Parathyroid adenoma (tissue), 2 donors: Measurements from ENCODE around the gene AKR1E2.
A peak's percentile ranks its signal among the peaks of the same experiment; 100 is the strongest.
"Not testable (repeated sequence)": the region's sequence is repeated elsewhere in the genome, so short reads cannot be mapped to it uniquely, and the experiment has no call there.

Source experiments
- H2AFZ ChIP-seq: fragments of 300-600 bp; sonication (generic); one replicate; pipeline ENCODE4 v1.7.0; 2017; ENCODE audit warnings: antibody characterized with exemption, mild to moderate bottlenecking
- H3K27ac ChIP-seq: fragments of 300-600 bp; sonication (generic); one replicate; pipeline ENCODE4 v1.7.0; 2017
- H3K27me3 ChIP-seq: fragments of 300-600 bp; sonication (generic); one replicate; pipeline ENCODE4 v1.7.0; 2017; ENCODE audit warnings: low read length; ENCODE audit not compliant: control insufficient read depth, insufficient read depth
- H3K36me3 ChIP-seq: fragments of 300-600 bp; sonication (generic); one replicate; pipeline ENCODE4 v1.7.0; 2017; ENCODE audit warnings: low read length; ENCODE audit not compliant: control insufficient read depth, insufficient read depth
- H3K4me1 ChIP-seq: fragments of 300-600 bp; sonication (generic); one replicate; pipeline ENCODE4 v1.7.0; 2017; ENCODE audit warnings: control low read depth
- H3K4me2 ChIP-seq: fragments of 300-600 bp; sonication (generic); one replicate; pipeline ENCODE4 v1.7.0; 2017; ENCODE audit warnings: low read length
- H3K4me3 ChIP-seq: fragments of 300-600 bp; sonication (generic); one replicate; pipeline ENCODE4 v1.7.0; 2017; ENCODE audit warnings: low read depth, low read length
- H3K79me2 ChIP-seq: fragments of 300-600 bp; sonication (generic); one replicate; pipeline ENCODE4 v1.7.0; 2017; ENCODE audit warnings: control low read depth
- H3K9ac ChIP-seq: fragments of 300-600 bp; sonication (generic); one replicate; pipeline ENCODE4 v1.7.0; 2017; ENCODE audit warnings: mild to moderate bottlenecking
- H3K9me3 ChIP-seq: fragments of 300-600 bp; sonication (generic); one replicate; pipeline ENCODE4 v1.7.0; 2017; ENCODE audit warnings: low read length; ENCODE audit not compliant: control insufficient read depth
- CTCF ChIP-seq: fragments of 300-600 bp; sonication (generic); IDR thresholded peaks from one replicate; pipeline ENCODE4 v1.7.0; 2017; ENCODE audit warnings: antibody characterized with exemption, mild to moderate bottlenecking
- donor health status: primary hyperparathyroidism.

AKR1E2 gene

GRCh38 chr10:4813496-4813895 is 12.5 kb upstream of the AKR1E2 start:
- TF ChIP-seq CTCF: no peak
- Histone ChIP-seq H3K9ac (no peak overlapping the region), H3K4me3 (no peak overlapping the region), H3K4me2 (no peak overlapping the region), H3K27me3 (no peaks in the 10 kb centered on the region), H3K9me3 (no peaks in the 10 kb centered on the region), H2AFZ (no peak overlapping the region), H3K4me1 (no peaks in the 10 kb centered on the region), H3K27ac (no peak overlapping the region), H3K36me3 (no peaks in the 10 kb centered on the region), H3K79me2 (no peaks in the 10 kb centered on the region)

- H3K4me2 ChIP-seq, H3K27ac ChIP-seq, H2AFZ ChIP-seq, H3K9ac ChIP-seq, H3K36me3 ChIP-seq, H3K27me3 ChIP-seq, H3K79me2 ChIP-seq, H3K4me3 ChIP-seq, H3K4me1 ChIP-seq, H3K9me3 ChIP-seq: not testable (repeated sequence)
- peak; percentile 55 for TF ChIP-seq CTCF
Observed at GRCh38 chr10:4815646-4816180, 10.3 kb upstream of the AKR1E2 start.

DNA sequence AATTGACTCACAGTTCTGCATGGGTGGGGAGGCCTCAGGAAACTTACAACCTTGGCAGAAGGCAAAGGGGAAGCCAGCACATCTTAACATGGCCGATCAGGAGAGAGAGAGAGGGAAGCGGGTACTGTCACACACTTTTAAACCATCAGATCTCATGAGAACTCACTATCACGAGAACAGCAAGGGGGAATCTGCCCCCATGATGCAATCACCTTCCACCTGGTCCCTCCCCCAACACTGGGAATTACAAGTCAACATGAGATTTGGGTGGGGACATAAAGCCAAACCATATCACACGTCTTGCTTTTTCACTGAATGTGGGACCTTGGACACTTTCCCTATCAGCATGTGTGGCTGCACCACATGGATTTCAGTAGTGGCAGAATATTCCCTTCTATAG is 9.0 kb upstream of the AKR1E2 start:
- Histone ChIP-seq H3K27ac (no peak overlapping the region), H3K4me2 (no peak overlapping the region), H2AFZ (no peak overlapping the region), H3K36me3 (no peaks in the 10 kb centered on the region), H3K4me3 (no peak overlapping the region), H3K27me3 (no peaks in the 10 kb centered on the region), H3K79me2 (no peaks in the 10 kb centered on the region), H3K9me3 (no peaks in the 10 kb centered on the region), H3K4me1 (no peaks in the 10 kb centered on the region), H3K9ac (no peak overlapping the region)
- TF ChIP-seq CTCF: no peak

DNA sequence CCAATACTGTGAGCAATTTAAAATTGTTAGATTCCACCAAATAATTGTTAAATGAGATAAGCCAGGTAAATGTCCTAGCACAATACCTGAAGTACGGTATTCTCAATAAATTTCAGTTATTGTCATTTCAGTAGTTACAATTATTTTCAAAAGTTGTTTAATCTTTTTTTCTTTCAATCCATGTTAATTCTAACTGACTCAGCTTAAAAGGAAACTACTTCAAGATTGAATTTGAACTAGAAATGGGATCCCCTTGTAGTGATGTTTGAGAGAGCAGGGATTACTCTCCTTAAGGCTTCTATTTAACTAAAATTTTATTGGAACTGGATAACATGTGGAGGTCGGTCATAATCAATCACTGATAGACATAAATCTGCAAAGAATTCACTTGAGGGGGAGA is 6.9 kb upstream of the AKR1E2 start:
- H3K4me1 ChIP-seq: no peaks in the 10 kb centered on the region
- H2AFZ ChIP-seq: no peak overlapping the region
- H3K36me3 ChIP-seq: no peaks in the 10 kb centered on the region
- no peaks in the 10 kb centered on the region for H3K79me2 ChIP-seq
- TF ChIP-seq CTCF: no peak
- H3K4me3 ChIP-seq: no peak overlapping the region
- no peak overlapping the region for H3K9ac ChIP-seq
- H3K4me2 ChIP-seq: no peak overlapping the region
- no peak overlapping the region for H3K27ac ChIP-seq
- H3K9me3 ChIP-seq: no peaks in the 10 kb centered on the region
- H3K27me3 ChIP-seq: no peaks in the 10 kb centered on the region

- Histone ChIP-seq H3K9me3 (no peaks in the 10 kb centered on the region), H3K27me3 (no peaks in the 10 kb centered on the region), H3K4me3 (no peak overlapping the region), H3K9ac (no peak overlapping the region), H3K36me3 (no peaks in the 10 kb centered on the region), H3K27ac (no peak overlapping the region), H3K4me1 (no peaks in the 10 kb centered on the region), H3K4me2 (no peak overlapping the region), H2AFZ (no peak overlapping the region), H3K79me2 (no peaks in the 10 kb centered on the region)
- no peak for TF ChIP-seq CTCF
Observed at GRCh38 chr10:4819707-4820106, 6.3 kb upstream of the AKR1E2 start.
